NCI-H1105 treated with DMSO at 0.1 percent for 48 hours (cell line): Measurements from ENCODE around the gene FCHO2.
A peak's percentile ranks its signal among the peaks of the same experiment; 100 is the strongest.
"Not testable (repeated sequence)": the region's sequence is repeated elsewhere in the genome, so short reads cannot be mapped to it uniquely, and the experiment has no call there.

Experiments
- DNase-seq: peaks from one replicate; lab custom pipeline; 2025; lab: John Stamatoyannopoulos, UW

The FCHO2 gene

DNA sequence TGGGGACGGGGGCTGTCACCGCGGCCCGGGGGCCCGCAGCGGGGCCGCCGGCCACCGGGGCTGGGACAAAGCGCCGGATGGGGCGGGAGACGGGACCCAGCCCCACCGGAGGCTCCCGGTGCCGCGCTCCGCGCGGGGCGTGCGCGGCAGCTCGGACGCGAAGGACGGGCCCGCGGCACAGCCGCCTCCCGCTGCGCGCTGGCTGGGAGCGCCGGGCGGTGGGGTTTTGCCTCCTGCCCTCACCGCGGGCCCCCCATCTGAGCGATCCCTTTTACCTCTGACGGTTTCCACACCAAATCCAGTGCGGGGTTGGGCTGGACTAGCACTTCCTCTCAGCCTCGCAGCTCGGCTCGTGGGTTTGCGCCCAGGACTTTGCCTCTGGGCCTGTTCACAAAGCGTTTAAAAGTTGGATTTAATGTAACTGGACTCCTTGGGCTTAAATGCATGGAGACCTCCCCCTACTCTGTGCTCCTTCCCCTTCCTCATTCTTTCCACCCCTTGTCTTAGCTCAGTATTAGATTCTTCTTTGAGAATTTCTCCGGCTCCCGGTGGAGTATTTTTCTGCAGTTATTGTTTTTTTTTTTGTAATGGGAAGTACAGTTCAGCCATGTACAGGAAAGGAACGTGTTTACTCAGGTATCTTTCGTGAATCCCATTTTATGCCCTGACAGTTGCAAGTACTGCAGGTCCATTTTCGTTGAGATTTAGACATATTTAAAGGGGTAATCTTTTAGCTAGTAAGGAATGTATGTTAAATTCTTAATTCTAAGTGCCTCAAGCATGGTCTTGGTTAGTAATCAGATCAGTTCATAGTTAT, 691 bp downstream of the FCHO2 start:
- peak; percentile 35 for DNase-seq

DNA sequence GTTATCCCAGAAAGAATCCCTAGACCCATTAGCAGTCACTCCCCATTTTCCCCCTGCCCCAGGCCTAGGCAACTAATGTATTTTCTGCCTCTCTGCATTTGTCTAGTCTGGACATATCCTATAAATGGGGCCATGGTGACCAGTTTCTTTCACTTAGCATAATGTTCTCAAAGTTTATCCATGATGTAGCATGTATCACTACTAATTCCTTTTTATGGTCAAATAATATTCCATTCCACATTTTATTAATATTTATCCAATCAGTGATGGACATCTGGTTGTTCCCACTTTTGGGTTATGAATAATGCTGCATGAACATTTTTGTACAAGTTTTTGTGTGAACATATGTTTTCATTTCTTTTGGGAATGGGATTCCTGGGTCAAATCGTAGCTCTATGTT, 1.5 kb downstream of the FCHO2 start:
- no peak for DNase-seq

DNA sequence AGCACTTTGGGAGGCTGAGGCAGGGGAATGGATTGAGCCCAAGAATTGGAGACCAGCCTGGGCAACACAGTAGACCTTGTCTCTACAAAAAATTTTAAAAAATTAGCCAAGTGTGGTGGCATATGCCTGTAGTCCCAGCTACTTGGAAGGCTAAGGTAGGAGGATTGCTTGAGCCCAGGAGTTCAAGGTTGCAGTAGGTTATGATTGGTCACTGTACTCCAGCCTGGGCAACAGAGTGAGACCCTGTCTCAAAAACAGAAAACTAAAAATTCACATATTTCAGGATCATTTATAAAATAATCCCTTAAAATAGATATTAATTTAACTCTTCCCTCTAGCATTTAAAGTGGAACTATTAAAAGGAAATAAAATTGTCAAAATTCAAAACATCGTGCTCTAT, 3.4 kb downstream of the FCHO2 start:
- no peak for DNase-seq

DNA sequence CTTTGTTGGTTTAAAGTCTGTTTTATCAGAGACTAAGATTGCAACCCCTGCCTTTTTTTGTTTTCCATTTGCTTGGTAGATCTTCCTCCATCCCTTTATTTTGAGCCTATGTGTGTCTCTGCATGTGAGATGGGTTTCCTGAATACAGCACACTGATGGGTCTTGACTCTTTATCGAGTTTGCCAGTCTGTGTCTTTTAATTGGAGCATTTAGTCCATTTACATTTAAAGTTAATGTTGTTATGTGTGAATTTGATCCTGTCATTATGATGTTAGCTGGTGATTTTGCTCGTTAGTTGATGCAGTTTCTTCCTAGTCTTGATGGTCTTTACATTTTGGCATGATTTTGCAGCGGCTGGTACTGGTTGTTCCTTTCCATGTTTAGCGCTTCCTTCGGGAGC, 18.6 kb downstream of the FCHO2 start:
- not testable (repeated sequence) for DNase-seq

DNA sequence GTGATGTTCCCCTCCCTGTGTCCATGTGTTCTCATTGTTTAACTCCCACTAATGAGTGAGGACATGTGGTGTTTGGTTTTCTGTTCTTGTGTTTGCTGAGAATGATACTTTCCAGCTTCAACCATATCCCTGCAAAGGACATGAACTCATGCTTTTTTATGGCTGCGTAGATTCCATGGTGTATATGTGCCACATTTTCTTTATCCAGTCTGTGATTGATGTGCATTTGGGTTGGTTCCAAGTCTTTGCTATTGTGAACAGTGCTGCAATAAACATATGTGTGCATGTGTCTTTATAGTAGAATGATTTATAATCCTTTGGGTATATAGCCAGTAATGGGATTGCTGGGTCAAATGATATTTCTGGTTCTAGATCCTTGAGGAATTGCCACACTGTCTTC, 21.0 kb downstream of the FCHO2 start:
- not testable (repeated sequence) for DNase-seq

DNA sequence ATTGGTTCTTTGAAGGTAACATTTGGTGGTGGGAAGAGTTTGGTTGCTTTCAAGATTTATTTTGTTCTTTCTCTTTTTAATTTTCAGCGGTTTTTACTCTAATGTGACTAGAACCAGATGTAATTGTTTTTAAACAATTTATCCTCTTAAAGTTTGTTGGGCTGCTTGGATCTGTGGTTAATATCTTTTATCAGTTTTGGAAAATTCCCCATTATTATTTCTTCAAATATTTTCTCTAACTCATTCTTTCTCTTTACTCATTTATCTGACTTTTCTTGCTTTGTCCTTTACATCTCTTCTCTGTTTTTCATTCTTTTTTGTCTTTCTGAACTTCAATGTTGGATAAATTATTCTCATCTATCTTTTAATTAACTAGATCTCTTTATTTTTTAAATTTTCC, 29.9 kb downstream of the FCHO2 start:
- DNase-seq: no peak

DNA sequence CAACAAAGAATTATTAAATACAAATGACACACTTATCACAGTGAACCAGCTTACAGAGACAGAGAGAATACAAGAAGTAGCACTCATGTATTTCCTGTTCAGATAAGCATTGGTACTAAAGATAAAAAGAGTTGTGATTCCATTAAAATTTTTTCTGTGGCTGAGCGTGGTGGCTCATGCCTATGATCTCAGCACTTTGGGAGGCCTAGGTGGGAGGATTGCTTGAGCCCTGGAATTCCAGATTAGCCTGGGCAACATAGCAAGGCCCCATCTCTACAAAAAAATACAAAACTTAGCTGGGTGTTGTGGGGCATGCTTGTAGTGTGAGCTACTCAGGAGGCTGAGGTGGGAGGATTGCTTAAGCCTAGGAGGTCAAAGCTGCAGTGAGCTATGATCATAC, 32.9 kb downstream of the FCHO2 start:
- DNase-seq: no peak

DNA sequence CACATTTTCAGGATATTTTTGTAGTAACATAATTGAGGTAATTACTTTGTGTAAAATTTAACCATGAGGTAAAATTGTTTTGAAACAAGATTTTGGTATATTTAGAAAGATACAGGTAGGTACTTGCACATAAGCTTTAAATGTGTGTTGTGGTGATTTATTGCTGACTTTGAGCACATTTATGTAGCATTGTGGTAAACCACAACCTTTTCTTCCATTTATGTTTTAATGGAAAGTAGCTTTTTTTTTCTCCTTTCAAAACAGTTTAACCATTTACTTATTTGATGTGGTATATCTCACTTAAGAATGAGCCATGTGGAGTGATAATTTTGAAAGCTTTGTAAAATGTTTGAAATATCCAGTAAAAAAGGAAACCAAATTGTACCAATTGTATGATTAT, 35.6 kb downstream of the FCHO2 start:
- DNase-seq: no peak

DNA sequence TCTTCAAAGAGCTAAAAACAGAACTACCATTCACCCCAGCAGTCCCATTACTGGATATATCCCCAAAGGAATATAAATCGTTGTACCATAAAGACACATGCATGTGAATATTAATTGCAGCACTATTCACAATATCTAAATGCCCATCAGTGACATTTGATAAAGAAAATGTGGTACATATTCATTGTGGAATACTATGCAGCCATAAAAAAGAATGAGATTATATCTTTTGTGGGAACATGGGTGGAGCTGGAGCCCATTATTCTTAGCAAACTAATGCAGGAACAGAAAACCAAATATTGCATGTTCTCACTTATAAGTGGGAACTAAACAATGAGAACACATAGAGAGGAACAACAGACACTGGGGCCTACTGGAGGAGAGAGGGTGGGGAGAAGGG, 38.7 kb downstream of the FCHO2 start:
- no peak for DNase-seq

DNA sequence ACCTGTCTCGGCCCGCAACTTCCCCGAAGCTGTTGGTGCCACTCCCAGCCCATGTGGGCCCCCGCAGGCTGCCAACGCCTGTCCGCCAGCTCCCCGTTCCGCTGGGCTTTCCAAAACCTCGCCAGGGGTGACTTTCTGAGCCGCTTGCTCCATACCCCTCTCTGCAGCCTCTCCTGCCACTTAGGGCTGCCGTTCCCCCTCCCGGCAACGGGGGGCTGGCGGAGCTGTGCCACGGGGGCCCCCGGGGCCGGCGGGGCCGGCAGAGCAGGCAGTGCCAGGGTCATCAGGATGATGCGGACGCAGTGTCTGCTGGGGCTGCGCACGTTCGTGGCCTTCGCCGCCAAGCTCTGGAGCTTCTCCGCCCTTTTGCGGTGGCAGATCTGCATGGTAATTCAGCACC, 40.8 kb downstream of the FCHO2 start:
- no peak for DNase-seq

DNA sequence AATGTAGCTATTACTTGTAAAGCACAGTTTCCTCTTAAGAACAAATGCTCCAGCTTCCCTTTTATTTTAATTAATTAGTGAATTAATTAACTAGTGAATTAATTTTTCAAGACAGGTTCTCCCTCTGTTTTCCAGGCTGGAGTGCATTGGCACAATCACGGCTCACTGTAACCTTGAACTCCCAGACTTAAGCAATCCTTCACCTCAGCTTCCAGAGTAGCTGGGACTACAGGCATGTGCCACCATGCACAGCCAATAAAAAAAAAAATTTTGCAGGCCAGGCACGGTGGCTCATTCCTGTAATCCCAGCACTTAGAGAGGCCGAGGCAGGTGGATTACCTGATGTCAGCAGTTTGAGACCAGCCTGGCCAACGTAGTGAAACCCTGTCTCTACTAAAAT, 44.1 kb downstream of the FCHO2 start:
- no peak for DNase-seq

DNA sequence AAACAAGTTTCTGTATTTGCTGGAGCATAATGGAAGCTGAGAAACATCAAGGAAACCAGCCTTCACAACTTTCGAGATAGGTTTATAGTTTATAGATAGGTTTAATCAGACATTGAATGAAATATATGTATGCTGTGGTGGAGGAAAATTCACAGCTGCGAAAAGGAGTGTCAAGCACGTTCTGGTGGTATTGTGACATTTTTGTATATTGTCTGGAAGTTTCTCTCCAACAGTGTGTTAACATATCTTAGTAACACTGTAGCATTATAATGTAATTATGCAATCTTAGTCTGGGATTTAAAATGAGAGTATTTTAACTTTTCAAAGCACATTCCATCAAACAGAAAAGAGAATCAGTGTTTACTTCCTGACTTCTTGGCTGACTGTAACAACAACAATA, 50.0 kb downstream of the FCHO2 start:
- no peak for DNase-seq

DNA sequence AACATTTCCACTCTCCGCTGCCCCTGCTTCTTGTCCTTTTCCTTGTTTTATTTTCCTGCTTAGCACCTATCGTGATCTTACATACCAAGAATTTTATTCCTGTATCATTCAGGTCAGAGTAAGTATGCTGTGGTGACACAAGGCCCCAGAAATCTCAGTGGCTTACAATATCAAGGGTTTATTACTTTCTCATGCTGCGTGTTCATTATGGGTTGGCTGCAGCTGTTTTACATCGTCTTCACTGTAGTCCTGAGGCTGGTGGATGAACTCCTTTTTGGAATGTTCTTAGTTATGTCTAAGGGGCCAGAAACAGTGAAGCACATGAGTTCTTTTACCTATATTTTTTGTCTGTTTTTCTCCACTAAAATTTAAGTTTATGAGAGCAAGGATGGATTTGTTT, 51.2 kb downstream of the FCHO2 start:
- DNase-seq: no peak

DNA sequence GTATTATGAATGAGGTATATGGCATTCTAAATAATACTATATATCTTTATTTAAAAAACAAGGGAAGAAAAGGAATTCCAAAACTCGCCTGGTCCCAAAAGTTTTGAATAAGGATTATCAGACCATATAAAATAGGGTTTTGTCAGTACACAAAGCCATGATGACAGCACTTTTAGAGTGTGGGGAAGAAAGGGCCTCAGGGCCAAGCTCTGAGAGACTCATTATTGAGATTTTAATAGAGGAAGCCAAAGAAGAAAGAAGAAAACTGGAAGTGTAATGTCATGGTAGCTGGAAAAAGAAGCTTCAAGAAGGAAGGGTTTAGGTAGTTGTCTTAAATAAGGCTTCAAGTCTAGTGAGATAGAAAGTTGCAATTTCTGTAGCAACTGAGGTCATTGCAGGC, 53.0 kb downstream of the FCHO2 start:
- no peak for DNase-seq

DNA sequence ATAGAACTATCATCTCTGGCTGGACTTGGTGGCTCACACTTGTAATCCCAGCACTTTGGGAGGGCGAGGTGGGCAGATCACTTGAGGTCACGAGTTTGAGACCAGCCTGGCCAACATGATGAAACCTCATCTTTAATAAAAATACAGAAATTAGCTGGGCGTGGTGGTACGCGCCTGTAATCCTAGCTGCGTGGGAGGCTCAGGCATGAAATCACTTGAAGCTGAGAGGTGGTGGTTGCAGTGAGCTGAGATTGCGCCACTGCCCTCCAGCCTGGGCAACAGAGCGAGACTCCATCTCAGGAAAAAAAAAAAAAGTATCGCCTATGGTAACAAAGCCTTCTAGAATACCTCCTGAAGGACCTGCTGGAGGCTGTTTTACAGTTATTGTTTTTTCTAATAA, 55.8 kb downstream of the FCHO2 start:
- DNase-seq: not testable (repeated sequence)

DNA sequence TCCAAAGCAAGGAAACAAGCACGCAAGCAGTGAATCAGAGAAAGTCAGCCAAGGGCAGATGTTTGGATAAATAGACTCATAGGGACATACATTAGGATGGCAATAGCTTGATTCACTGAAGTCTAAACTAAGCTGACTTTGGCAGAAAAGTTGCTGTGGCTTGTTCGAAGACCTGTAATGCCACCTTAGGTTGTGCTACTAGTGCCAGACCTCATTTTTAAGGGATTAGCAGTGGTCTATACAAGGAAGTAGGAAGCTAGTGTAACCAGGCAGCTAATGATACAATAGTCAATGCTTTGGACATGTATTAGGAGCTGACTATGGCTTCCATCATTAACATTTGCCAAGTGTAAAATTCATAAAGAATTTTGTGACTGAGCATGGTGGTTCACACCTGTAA, 63.1 kb downstream of the FCHO2 start:
- DNase-seq: no peak

DNA sequence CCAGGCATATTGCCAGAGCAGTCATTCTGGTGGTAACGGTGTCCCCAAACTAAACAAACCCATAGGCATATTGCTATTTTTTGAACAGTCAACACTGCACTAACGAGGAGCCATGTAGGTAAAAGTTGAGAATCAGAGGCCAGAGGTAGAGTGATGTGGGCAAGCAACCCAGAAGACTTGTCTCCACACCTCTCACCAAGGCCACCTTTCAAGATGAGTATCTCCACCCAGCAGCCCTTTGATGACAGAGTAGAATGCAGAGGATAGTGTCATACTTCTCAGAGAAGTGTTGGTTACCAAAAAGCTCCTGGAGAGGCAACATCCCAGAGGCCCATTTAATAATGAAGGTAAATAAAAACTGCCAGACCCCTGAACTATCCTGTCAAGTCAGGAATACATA, 63.9 kb downstream of the FCHO2 start:
- DNase-seq: no peak

DNA sequence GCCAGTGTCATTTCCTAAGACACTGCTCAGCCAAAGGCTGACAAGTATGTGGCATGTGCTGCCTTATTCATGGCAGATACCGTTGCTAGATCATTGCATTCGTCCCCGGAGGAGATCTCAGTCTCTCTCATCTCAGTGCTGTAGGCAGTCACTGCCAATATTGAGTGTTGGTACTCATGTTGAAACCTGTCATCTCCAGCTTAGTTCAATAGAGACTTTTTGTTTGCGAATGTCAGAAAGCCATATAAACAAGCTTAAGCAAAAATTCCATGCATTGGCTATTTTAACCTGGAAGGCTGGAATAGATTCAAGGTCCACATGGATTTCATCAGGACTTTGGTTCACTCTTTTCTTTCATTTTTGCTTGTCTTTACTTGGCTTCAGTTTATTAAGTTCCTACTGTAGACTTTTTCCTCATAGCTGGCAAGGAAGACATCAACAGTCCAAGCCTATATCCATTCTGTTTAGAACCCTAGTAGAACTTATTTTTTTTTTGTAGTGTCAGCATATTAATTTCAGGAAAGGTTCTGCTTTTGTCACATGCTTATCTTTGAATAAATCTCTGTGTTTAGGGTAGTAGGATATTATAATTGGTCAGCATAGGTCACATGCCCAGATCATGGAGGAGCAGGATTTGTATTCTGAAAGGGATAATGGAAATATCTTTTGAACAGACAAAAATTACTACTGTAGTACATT, 66.8 kb downstream of the FCHO2 start:
- DNase-seq: no peak

DNA sequence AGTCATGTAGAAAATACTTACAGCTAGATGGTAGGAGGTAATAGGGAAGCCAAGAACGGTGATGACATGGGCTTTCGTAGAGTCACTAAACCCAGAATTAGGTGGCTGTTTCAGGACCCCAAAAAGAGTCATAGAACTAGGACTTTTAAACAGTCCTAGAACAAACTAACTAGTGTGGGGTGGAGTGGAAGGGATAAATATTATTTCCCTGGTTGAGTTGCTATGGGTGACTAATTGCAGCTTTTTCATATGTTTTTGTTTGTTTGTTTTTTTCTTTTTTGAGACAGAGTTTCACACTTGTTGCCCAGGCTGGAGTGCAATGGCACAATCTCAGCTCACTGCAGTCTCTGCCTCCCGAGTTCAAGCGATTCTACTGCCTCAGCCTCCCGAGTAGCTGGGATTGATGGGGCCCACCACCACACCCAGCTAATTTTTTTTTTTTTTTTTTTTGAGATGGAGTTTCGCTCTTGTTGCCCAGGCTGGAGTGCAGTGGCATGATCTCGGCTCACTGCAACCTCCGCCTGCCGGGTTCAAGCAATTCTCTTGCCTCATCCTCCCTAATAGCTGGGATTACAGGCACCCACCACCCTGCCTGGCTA, 69.2 kb downstream of the FCHO2 start:
- DNase-seq: not testable (repeated sequence)

DNA sequence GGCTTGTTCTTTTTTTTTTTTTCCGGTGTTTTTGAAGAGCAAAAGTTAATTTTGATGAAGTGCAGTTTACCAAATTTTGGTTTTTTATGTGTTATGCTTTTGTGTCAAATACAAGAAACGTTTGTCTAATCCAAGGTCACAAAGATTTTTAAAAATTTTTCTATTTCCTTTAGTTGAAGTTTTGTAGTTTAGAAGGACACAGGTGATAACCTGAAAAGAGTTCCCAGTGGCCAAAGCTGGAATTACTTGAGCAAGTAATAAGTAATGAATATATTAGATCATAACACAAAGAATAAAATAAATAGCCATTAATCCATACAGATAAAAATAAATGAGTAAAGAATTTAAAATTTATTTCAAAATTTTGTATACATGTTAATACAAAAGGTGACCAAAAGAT, 71.5 kb downstream of the FCHO2 start:
- no peak for DNase-seq

DNA sequence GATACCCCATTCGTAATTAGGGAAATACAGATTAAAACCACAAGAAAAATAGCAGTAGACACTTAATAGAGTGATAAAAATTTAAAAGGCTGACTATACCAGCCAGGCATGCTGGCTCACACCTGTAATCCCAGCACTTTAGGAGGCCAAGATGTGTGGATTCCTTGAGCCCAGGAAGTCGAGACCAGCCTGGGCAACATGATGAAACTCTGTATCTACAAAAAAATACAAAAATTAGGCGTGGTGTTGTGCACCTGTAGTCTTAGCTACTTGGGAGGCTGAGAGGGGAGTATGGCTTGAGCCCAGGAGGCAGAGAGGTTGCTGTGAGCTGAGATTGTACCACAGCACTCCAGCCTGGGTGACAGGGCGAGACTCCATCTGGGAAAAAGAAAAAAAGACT, 72.0 kb downstream of the FCHO2 start:
- no peak for DNase-seq

DNA sequence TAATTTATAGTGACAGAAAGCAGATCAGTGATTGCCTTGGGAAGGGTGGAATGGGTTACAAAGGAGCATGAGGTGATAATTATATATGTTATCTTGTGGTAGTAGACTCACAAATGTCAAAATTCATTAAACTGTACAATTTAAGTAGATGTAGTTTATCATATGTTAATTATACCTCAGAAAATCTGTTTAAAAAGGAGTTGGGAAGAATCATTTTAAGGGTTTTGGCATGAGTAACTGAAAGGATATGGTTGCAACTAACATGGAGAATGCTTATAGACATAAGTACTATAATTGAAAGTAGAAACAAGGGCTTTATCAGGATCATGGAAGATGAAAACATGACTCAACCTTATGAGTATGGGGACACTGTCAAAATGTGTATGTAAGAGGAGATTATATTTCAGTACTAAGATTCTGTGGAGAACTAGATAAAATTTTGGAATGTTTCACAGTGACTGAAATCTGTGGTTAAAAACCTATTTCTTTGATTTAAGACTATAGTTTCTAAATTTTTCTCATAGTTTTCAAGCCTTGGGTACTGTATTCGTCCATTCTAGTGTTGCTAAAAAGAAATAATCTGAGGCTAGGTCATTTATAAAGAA, 73.3 kb downstream of the FCHO2 start:
- DNase-seq: no peak

DNA sequence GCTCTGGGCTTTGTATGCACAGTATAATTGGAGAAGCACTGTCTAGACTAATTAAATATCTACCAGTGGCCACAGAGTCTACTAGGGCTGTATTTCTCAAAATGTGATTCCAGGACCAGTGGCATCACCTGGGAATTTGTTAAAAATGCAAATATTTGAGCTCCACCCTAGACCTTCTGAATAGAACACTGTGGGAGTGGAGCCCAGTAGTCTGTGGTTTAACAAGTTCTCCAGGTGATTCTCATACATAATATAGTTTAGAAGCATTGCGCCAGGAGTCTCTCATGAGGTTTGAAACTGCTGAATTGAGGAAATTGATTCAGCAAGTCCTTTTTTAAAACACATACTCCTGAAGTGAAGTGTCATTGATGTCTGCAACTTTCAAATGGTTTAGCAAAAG, 74.7 kb downstream of the FCHO2 start:
- DNase-seq: no peak
